Muscle of leg (tissue), 11 donors: ENCODE results near the gene NCOA1. TPM values are rescaled to one million over a fixed set of nuclear protein-coding genes. Genes with fewer than 3 reads are reported as not detected.
"Not testable (repeated sequence)": the region's sequence is repeated elsewhere in the genome, so short reads cannot be mapped to it uniquely, and the experiment has no call there.

ENCODE experiments used
- DNase-seq: peaks from one replicate; pipeline ENCODE4 v3.0.0; 2013
- H3K27ac ChIP-seq: one replicate; pipeline ENCODE4 v1.5.1; 2013; ENCODE audit warnings: mild to moderate bottlenecking, low read length, control low read depth
- H3K27me3 ChIP-seq: one replicate; pipeline ENCODE4 v1.6.1; 2013; ENCODE audit warnings: low read length; ENCODE audit not compliant: control insufficient read depth, insufficient read depth
- H3K36me3 ChIP-seq: one replicate; pipeline ENCODE4 v1.6.1; 2013; ENCODE audit warnings: low read length; ENCODE audit not compliant: control insufficient read depth, insufficient read depth
- H3K4me1 ChIP-seq: one replicate; pipeline ENCODE4 v1.6.1; 2013; ENCODE audit warnings: low read length; ENCODE audit not compliant: control insufficient read depth, insufficient read depth
- H3K4me3 ChIP-seq: one replicate; pipeline ENCODE4 v1.5.1; 2013; ENCODE audit warnings: low read length, control low read depth
- H3K9me3 ChIP-seq: replicated peaks from 2 replicates; pipeline ENCODE4 v1.6.1; 2013; ENCODE audit warnings: low read depth, low read length; ENCODE audit not compliant: control insufficient read depth
- WGBS: methylation state at CpG from one replicate; pipeline ENCODE4 v1.1.5; 2013; ENCODE audit warnings: missing lambda C conversion rate; ENCODE audit not compliant: insufficient coverage; 5-methylcytosine and 5-hydroxymethylcytosine counted together
- polyA plus RNA-seq, 8 donors: library from polyadenylated mRNA; unstranded; fragments of 120-200 nt; gene quantifications; one replicate each; pipeline versions ENCODE4 v1.2.1 to v1.2.3, GENCODE V29; 2013; ENCODE audit warnings: inconsistent platforms in 1 of 8, low replicate concordance in 1 of 8; ENCODE audit not compliant: insufficient read length in 8 of 8, insufficient read depth in 1 of 8
- total RNA-seq: library from RNA; stranded (reverse); fragments of 120-200 nt; gene quantifications from one replicate; pipeline ENCODE4 v1.2.4, GENCODE V29; 2013

The NCOA1 gene
- total and polyA plus RNA-seq, 9 donors: 69.6 to 106 (median 89.6) TPM

DNA sequence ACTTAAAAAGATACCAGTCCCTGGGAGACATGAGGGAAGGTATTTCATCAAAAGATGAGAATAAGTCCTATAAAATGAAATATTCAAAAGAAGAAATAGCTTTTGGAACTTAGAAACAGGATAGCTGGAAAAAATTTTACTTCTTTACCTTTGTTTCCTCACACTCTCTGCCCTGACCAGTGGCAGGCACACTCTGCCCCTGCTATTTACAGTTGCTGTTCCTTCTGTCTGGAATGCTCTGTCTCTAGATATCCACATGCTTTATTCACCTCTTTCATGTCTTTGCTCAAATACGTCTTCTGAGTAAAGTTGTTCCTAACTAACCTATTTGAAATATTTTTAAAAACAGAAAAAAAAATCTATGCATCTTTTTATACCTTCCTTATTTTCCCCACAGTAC is 176.5 kb downstream of the NCOA1 start:
- Histone ChIP-seq H3K36me3 (peaks cover 18% of the 10 kb centered on the region), H3K9me3 (no peaks in the 10 kb centered on the region), H3K4me3 (no peak overlapping the region), H3K27me3 (no peaks in the 10 kb centered on the region), H3K4me1 (no peaks in the 10 kb centered on the region), H3K27ac (no peak overlapping the region)
- DNase-seq: no peak
- WGBS: no CpG with 5 or more reads among the region's 1 CpG

DNA sequence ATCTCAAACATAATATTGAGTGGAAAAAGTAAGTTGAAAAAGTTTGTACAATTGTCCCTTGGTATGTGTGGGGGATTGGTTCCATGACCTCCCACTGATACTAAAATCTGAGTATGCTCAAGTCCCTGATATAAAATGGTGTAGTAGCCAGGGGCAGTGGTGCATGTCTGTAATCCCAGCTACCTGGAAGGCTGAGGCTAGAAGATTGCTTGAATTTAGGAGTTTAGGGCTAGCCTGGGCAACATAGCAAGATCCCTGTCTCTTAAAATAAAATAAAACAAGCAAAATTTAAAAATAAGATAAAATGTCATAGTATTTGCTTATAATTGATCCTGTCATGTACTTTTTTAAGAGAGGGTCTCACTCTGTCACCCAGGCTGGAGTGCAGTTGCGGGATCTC is 180.2 kb downstream of the NCOA1 start:
- no peak for DNase-seq

DNA sequence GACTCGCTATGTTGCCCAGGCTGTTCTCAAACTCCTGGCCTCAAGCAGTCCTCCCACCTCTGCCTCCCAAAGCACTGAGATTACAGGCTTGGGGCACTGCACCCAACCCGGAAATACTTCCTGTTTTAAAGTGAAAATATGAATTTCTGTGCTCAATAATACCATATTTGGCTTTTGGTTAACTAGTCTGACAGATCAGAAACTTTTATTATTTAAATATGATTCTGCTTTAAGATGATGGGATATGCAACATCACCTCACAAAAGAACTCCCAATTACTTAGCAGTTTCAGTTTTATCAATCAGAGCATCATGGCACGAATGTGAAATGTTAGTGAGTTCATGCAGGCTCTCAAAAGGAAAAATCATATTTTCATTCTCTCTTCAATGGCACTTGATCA is 181.5 kb downstream of the NCOA1 start:
- Histone ChIP-seq H3K9me3 (no peaks in the 10 kb centered on the region), H3K4me1 (no peaks in the 10 kb centered on the region), H3K27ac (no peak overlapping the region), H3K36me3 (peaks cover 26% of the 10 kb centered on the region), H3K4me3 (no peak overlapping the region), H3K27me3 (no peaks in the 10 kb centered on the region)
- no CpG with 5 or more reads among the region's 3 CpGs for WGBS
- DNase-seq: no peak

More for the DNA sequence above, 180.2 kb downstream of the NCOA1 start:
- Histone ChIP-seq H3K9me3 (no peaks in the 10 kb centered on the region), H3K27me3 (no peaks in the 10 kb centered on the region), H3K4me1 (no peaks in the 10 kb centered on the region), H3K27ac (no peak overlapping the region), H3K36me3 (peaks cover 24% of the 10 kb centered on the region), H3K4me3 (no peak overlapping the region)
- WGBS: no CpG with 5 or more reads among the region's 1 CpG

- Histone ChIP-seq H3K36me3 (peaks cover 16% of the 10 kb centered on the region), H3K4me3 (no peak overlapping the region), H3K9me3 (no peaks in the 10 kb centered on the region), H3K4me1 (no peaks in the 10 kb centered on the region), H3K27me3 (no peaks in the 10 kb centered on the region), H3K27ac (no peak overlapping the region)
- DNase-seq: peak; percentile 15
- 60% methylated on average over 1 of the region's 7 CpGs for WGBS
Observed at GRCh38 chr2:24675338-24675737, 184.3 kb downstream of the NCOA1 start.

GRCh38 chr2:24676493-24676892 is 185.4 kb downstream of the NCOA1 start:
- WGBS: no CpG with 5 or more reads among the region's 4 CpGs
- no peaks in the 10 kb centered on the region for H3K4me1 ChIP-seq
- no peak overlapping the region for H3K4me3 ChIP-seq
- H3K9me3 ChIP-seq: no peaks in the 10 kb centered on the region
- peaks cover 16% of the 10 kb centered on the region for H3K36me3 ChIP-seq
- no peak overlapping the region for H3K27ac ChIP-seq
- DNase-seq: no peak
- H3K27me3 ChIP-seq: no peaks in the 10 kb centered on the region

- H3K27ac ChIP-seq, H3K9me3 ChIP-seq, H3K4me3 ChIP-seq, H3K27me3 ChIP-seq, H3K4me1 ChIP-seq, DNase-seq: not testable (repeated sequence)
- peaks cover 16% of the 10 kb centered on the region for H3K36me3 ChIP-seq
Observed at GRCh38 chr2:24678066-24678465, 187.0 kb downstream of the NCOA1 start.

DNA sequence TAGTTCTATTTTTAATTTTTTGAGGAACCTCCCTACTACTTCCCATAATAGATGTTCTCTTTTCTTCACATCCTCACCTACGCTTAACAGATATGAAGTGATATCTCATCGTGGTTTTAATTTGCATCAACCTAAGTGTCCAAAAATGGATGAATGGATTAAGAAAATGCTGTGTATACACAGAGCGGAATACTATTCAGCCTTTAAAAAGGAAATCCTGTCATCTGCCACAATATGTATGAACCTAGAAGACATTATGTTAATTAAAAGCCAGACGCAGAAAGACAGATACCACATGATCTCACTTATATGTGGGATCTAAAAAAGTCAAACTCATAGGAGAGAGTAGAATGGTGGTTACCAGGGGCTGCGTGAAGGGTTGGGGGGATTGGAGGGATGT is 189.1 kb downstream of the NCOA1 start:
- DNase-seq: no peak
- H3K4me1 ChIP-seq: peaks cover 5% of the 10 kb centered on the region
- no peaks in the 10 kb centered on the region for H3K27me3 ChIP-seq
- H3K27ac ChIP-seq: no peak overlapping the region
- no CpG with 5 or more reads among the region's 5 CpGs for WGBS
- H3K36me3 ChIP-seq: peaks cover 17% of the 10 kb centered on the region
- no peaks in the 10 kb centered on the region for H3K9me3 ChIP-seq
- H3K4me3 ChIP-seq: no peak overlapping the region

- Histone ChIP-seq H3K36me3 (peaks cover 4% of the 10 kb centered on the region), H3K27ac (no peak overlapping the region), H3K4me1 (peaks cover 5% of the 10 kb centered on the region), H3K4me3 (no peak overlapping the region), H3K9me3 (no peaks in the 10 kb centered on the region), H3K27me3 (no peaks in the 10 kb centered on the region)
- 32% methylated on average over 5 of the region's 7 CpGs for WGBS
- DNase-seq: peak; percentile 65
Observed at GRCh38 chr2:24682304-24682703, 191.2 kb downstream of the NCOA1 start.

- DNase-seq: no peak
- H3K4me1 ChIP-seq: peaks cover 5% of the 10 kb centered on the region
- H3K27ac ChIP-seq: no peak overlapping the region
- H3K9me3 ChIP-seq: no peaks in the 10 kb centered on the region
- WGBS: 75% methylated on average over 1 of the region's 1 CpG
- no peaks in the 10 kb centered on the region for H3K27me3 ChIP-seq
- no peak overlapping the region for H3K4me3 ChIP-seq
- peaks cover 5% of the 10 kb centered on the region for H3K36me3 ChIP-seq
Observed at GRCh38 chr2:24683408-24683807, 192.4 kb downstream of the NCOA1 start.

- peaks cover 17% of the 10 kb centered on the region for H3K36me3 ChIP-seq
- H3K9me3 ChIP-seq: no peaks in the 10 kb centered on the region
- no CpG with 5 or more reads among the region's 4 CpGs for whole genome bisulfite sequencing
- H3K27ac ChIP-seq: no peak overlapping the region
- no peaks in the 10 kb centered on the region for H3K4me1 ChIP-seq
- no peaks in the 10 kb centered on the region for H3K27me3 ChIP-seq
- DNase-seq: no peak
- no peak overlapping the region for H3K4me3 ChIP-seq
Observed at GRCh38 chr2:24690524-24690923, 199.5 kb downstream of the NCOA1 start.

GRCh38 chr2:24691806-24692205 is 200.8 kb downstream of the NCOA1 start:
- no peaks in the 10 kb centered on the region for H3K27me3 ChIP-seq
- H3K36me3 ChIP-seq: peaks cover 19% of the 10 kb centered on the region
- no peaks in the 10 kb centered on the region for H3K9me3 ChIP-seq
- no peaks in the 10 kb centered on the region for H3K4me1 ChIP-seq
- H3K4me3 ChIP-seq: no peak overlapping the region
- peak; percentile 77 for DNase-seq
- no peak overlapping the region for H3K27ac ChIP-seq
